Dermis microvascular lymphatic vessel endothelial cell (primary cell): ENCODE data around the gene GPR153. TPM values are rescaled to one million over a fixed set of nuclear protein-coding genes. Genes with fewer than 3 reads are reported as not detected.
"Not testable (repeated sequence)": the region's sequence is repeated elsewhere in the genome, so short reads cannot be mapped to it uniquely, and the experiment has no call there.

Source experiments
- DNase-seq, 2 donors: peaks; one replicate each; pipeline versions ENCODE4 v3.0.0 to v3.0.0-alpha.2; 2010; ENCODE audit warnings: low read depth in 2 of 2
- total RNA-seq: library from RNA; depleted of rRNA; stranded (reverse); fragments of >200 nt; gene quantifications from 2 replicates; pipeline ENCODE4 v1.2.1, GENCODE V29; 2014

GPR153 gene
- total RNA-seq, 1 donor from 2014 or later: 0.90 TPM

DNA sequence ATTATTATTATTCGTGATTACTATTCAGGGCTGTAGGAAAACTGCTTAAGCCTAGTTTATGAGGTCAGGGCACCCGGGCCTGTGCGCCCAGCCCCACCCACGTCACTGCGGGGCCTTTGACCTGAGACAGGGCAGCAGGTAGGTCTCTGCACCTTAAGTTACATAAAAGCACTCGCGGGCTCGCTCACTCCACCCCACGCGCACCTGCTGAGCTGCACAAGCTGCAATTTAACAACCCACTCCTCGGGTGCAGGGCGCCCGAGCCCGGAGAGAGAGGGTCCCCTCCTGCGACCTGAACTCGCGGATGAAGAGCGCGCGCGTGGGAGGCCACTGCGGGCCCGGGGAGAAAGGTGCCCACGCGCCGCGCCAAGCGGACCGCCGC lies 25.6 kb downstream of the GPR153 start:
- DNase-seq: no peak

DNA sequence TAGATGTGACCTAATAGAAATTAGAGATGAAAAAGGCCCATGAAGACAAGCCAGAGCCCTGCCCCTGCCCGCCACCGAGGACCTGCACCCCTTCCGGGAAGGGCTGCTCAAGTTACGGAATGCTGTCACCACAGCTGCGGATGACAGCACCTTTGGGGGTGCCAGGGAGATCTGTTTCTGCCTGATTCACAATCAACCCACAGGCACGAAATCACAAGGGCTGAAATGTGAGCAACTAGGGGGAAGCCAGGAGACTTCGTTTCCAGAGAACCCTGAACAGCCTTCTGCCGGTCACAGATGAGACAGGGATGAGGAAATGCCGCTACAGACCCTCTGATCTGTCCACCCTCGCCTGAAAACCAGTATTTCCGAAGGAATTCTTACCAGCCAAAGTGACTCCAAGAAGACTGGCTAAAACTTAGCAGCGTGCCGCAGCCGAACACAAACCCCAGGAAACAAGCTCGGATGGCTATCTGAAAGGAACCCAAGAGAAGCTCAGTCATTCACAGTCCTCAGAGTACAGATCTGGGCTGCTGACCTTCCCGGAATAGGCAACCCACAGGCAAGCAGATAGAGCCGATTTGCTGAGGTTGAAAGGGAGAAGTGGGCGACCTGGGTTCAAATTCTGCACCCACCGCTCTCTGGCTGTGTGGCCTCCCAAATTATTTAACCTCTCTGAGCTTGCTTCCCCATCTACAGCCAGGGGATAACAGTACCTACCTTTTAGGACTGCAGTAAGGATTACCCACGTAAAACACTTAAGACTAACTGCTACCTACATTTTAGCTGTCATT lies 26.2 kb downstream of the GPR153 start:
- no peak for DNase-seq

- no peak for DNase-seq
These were observed 27.5 kb downstream of the GPR153 start for GRCh38 chr1:6233376-6233775.

- DNase-seq: no peak
These were observed 35.2 kb downstream of the GPR153 start for GRCh38 chr1:6225651-6226050.

GRCh38 chr1:6224718-6225117 lies 36.2 kb downstream of the GPR153 start:
- no peak for DNase-seq

DNA sequence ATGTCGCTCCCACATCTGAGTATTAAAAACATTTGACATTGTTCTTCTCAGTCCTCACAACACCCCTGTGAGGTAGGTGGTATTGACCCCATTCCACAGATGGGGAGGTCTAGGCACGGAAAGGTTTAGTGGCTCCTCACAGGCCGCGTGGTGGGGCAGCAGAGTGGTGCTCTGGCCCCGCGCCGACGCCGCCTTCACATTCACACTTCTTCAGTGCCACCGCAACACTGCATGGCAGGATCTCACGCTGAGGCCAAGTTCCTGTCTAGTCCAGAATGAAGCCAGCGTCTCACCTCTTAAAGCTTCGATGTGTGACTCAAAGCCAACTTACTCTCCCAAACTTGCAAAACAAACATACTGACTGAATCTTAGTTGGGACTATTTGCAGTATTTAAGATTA lies 37.3 kb downstream of the GPR153 start:
- DNase-seq: no peak

DNA sequence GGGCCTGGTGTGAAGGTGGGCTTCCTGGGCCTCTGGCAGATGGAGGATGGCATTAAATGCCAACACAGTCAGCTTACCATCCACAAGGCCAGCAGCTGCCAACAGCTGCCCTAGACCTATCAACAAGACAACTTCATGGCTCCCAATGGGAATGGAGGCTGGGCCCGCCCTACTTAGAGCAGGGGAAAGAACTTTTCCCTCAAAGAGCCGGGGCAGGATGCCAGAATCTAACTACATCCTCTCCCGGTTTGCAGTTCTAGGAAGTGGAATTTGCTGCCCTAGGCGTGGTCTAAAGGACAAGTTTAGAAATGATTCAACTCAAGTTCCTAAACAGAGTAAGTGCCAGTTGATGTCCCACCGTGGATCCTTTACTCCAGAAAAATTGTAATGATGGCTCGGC lies 38.3 kb downstream of the GPR153 start:
- peak in 1 of 2 donors; percentile 36 for DNase-seq

- no peak for DNase-seq
These were observed 39.6 kb downstream of the GPR153 start for GRCh38 chr1:6221210-6221784.

DNA sequence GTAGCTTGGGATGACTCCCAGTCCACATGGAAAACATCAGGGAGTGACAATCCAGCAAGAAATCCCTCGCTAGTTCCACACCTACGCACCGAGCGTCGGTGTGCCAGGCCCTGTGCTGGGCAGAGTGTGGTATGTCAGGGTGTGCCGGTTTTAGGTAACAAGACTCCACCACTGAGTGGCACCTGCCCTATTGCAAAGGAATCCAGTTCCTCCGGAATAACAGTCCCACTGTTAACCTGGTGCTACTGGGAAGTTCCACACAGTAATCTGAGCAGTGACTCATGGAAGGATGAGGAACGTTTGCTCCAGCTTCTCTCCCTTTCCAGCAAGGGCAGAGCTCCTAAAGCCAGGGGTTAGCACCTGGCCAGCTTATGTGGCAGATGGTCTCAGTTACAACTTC lies 40.7 kb downstream of the GPR153 start:
- no peak for DNase-seq

DNA sequence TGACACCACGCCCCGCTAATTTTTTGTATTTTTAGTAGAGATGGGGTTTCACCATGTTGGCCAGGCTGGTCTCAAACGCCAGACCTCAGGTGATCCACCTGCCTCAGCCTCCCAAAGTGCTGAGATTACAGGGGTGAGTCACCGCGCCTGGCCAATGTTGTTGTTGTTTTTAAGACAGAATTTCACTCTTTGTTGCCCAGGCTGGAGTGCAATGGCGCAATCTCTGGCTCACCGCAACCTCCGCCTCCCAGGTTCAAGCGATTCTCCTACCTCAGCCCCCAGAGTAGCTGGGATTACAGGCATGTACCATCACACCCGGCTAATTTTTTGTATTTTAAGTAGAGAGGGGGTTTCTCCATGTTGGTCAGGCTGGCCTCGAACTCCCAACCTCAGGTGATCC lies 41.3 kb downstream of the GPR153 start:
- DNase-seq: not testable (repeated sequence)

- no peak for DNase-seq
These were observed 42.3 kb downstream of the GPR153 start for GRCh38 chr1:6218375-6219164.

DNA sequence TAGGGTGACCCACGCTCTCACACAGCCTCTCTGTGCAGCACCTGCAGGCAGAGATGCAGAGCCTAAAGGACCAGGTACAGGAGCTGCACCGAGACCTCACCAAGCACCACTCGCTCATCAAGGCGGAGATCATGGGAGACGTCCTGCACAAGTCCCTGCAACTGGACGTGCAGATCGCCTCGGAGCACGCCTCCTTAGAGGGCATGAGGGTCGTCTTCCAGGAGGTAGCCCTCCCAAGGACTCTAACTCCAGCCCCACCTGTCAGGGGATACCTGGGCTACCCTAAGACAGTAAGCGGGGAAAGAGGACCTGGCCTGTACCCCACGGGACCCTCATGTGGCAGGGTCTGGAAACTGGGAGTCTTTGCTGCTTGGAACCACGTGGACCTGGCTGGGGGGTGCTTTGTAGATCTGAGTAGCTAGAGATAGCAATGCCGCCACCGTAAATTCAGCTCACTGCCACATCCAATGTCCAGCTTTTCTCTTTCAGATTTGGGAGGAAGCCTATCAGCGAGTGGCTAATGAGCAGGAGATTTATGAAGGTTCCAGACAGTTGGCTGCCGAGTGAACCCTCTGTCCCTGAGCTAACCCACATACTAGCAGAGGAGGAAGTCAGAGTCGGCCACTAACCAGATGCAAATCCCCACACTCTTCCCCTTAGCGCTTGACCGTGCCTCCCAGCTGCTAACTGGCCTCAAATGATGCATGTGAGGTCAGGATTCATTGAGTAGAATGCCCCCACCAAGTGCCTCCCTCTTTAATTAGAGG lies 48.5 kb downstream of the GPR153 start:
- no peak for DNase-seq

- no peak for DNase-seq
These were observed 49.2 kb downstream of the GPR153 start for GRCh38 chr1:6211731-6212130.

GRCh38 chr1:6210591-6211355 lies 50.1 kb downstream of the GPR153 start:
- DNase-seq: no peak

- DNase-seq: no peak
These were observed 51.0 kb downstream of the GPR153 start for GRCh38 chr1:6209661-6210580.

DNA sequence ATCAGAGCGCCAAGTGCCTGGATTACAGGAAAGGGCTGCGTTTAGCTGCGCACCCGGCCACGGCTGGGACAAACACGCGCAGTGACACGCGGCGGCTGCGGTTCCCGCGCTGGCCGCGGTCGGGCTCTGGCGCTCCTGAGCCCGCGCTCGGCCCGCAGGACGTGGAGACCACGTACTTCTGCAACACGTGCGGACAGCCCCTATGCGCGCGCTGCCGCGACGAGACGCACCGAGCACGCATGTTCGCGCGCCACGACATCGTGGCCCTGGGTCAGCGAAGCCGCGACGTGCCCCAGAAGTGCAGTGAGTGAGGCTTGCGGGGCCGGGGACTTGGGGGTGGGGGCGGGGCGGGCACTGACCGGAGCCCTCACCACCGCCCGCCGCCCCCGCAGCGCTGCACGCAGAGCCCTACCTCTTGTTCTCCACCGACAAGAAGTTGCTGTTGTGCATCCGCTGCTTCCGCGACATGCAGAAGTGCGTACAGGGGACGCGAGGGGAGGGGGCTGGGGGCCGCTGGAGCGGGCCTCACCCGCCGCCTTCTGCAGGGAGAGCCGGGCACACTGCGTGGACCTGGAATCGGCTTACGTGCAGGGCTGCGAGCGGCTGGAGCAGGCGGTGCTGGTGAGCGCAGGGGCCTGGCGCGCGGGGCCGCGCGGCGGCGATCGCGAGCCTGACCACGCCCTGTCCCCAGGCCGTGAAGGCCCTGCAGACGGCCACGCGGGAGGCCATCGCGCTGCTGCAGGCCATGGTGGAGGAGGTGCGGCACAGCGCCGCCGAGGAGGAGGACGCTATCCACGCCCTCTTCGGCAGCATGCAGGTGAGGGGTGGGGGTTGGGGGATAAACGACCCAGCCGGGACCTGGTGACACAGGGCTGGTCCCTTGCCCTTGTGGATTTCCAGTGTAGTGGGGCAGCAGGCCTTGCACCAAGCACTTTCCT lies 51.9 kb downstream of the GPR153 start:
- peak; percentile 31 to 72 for DNase-seq

DNA sequence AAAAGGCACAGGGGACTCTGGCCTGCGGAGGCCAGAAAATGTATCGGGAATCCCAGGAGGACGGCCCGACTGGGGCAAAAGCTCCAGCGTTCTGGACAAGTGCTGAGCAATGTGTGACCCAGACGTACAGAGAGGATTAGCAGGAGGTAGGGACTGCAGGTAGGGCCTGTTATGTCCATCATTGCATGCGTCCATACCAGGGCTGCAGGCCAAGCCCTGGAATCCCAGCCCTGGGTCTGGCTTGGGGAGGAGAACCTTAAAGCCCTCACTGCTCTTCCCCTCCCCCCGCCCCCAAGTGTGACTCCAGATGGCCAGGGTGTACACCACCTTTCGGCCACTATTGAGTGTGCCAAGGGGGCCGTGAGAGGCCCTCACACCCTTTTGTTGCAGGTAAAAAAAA lies 53.0 kb downstream of the GPR153 start:
- DNase-seq: no peak

- DNase-seq: no peak
These were observed 53.6 kb downstream of the GPR153 start for GRCh38 chr1:6207075-6207885.
